NCI-H82 treated with DMSO at 0.1 percent for 48 hours (cell line): Measurements from ENCODE around the gene SMARCA2.

Experiments used
- DNase-seq: peaks from one replicate; lab custom pipeline; 2025; ENCODE audit not compliant: unreplicated experiment; lab: John Stamatoyannopoulos, UW

The SMARCA2 gene

DNA sequence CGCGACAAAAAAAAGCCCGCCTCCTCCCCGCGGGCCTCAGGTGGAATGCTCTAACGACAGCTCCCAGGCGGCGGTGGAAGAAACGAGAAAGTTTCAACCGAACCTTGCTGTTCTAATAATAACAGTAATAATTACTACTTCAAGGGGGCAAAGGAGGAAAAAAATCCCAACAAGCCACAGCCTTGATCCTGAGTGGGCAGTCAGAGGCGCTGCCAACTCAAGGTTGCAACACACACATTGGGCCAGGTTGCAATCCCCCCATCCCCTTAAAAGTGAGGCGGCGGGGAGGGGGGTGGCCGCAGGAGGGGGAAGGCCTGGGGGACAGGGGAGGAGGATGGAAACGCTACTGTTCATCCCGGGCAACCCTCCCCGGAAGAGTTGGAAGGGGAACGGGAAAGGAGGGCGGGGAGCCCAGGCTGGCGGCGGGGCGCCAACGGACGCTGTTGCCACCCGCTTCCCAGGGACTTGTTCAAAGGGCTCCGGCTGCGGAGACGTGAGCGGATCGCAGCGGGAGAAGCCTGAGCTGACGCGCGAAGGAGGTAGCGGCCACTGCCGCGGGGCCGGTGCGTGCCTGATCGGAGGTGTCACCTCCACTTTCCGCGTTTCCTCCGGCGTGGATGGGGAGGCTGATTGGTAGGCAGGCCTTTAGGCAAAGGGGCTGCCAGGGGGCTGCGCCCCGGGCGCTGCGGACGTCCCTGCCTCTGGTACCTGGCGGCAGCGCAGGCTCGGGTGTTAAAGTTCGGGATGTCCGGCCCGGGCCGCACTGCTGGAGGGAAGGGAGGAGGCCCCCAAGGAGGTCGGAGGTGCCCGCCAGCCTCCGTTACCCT is 647 bp downstream of the SMARCA2 start:
- DNase-seq: no peak

GRCh38 chr9:2016408-2017330 is 1.5 kb downstream of the SMARCA2 start:
- no peak for DNase-seq

GRCh38 chr9:2017331-2018161 is 2.4 kb downstream of the SMARCA2 start:
- DNase-seq: no peak

- DNase-seq: no peak
Measured at GRCh38 chr9:2018162-2018643, 3.1 kb downstream of the SMARCA2 start.

GRCh38 chr9:2018764-2019558 is 3.8 kb downstream of the SMARCA2 start:
- no peak for DNase-seq

DNA sequence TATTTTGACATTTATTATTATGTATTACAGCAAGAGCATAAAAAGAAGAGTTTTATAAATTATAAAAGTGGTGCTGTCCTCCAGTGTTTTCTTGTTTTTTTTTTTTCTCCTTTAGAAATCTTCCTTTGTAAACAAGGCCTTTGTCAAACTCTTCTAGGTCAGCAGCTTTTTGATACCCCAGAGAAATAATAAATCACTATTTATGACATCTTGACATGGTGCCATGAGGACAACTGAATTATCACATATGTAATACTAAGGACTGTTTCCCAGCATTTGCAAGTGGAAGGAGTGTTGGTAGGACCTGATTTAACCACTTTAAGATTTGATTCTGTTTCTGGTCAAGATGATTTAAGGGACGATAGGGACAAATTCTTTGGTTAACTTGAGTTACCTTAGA is 4.6 kb downstream of the SMARCA2 start:
- no peak for DNase-seq

GRCh38 chr9:2021731-2022130 is 6.6 kb downstream of the SMARCA2 start:
- DNase-seq: no peak

- DNase-seq: no peak
Measured at GRCh38 chr9:2022560-2022959, 7.4 kb downstream of the SMARCA2 start.

GRCh38 chr9:2023042-2023441 is 7.9 kb downstream of the SMARCA2 start:
- no peak for DNase-seq

- DNase-seq: no peak
Measured at GRCh38 chr9:2023532-2023931, 8.4 kb downstream of the SMARCA2 start.

DNA sequence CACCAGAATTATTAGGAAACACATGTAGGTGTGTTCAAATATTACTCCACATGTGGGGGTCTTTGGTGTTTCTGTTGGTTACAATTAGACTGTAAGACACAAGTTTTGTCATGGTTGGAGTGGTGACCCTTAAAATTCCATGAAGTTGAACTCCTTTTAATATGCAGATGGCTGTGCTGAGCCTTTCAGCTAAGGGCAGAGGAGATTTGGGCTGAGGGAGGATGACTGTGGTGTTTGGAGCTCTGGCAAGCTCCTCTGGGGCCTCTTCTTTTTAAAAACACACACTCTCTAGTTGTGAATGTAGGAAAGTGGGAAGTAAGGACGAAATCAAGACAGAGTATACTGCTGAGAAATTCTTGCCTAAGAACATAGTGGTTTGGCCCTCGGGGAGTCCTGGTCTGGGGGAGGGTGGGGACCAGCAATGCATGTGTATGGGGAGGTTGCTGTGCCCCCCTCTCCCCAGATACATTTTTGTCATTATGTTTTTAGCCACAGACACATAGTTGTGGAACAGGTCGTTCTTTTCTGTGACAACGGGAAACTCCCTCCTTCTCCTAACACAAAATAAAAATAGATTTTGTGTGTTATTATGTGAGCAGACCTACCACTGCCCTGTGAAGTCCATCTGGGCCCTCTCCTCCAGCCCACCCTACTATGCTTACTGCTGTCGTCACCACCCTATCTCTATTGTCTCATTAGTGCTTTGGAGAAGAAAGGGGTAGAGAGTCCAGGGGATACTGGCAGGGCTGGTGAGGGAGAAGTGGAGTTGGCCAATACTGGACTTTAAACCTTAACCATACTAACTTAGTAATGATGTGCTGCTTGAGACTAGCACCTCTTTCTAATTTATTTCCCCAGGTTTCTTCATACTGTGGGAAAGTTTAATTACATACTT is 10.0 kb downstream of the SMARCA2 start:
- DNase-seq: no peak

GRCh38 chr9:2026220-2026997 is 11.3 kb downstream of the SMARCA2 start:
- no peak for DNase-seq

DNA sequence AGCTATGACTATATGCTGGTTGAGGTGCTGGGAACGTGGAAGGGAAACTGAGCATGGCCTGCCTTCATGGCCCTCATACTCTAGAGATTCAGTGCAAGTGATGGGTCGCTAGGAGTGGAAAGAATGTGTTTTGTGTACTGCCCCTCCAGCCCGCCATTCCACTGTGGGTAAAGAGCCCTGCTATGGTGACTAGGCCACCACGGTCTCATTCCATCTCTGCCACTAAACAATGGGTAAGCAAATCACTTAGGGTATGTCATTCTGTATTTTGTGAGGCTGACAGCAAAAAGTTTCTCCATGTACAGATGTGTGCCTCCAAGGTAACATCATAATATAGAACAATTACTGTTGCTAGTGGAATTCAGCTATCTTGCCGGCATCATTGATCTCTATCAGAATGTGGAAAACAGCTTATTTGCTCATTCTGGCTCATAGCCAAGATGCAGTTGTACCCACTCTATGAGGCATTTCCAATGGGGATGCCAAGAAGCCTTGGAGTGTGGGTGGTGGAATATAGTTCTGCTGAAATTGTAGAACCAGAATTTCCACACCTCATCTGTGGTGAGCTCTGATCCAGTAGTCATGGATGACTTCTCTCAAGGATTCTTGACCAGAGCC is 12.5 kb downstream of the SMARCA2 start:
- no peak for DNase-seq

- no peak for DNase-seq
Measured at GRCh38 chr9:2028888-2029287, 13.7 kb downstream of the SMARCA2 start.

DNA sequence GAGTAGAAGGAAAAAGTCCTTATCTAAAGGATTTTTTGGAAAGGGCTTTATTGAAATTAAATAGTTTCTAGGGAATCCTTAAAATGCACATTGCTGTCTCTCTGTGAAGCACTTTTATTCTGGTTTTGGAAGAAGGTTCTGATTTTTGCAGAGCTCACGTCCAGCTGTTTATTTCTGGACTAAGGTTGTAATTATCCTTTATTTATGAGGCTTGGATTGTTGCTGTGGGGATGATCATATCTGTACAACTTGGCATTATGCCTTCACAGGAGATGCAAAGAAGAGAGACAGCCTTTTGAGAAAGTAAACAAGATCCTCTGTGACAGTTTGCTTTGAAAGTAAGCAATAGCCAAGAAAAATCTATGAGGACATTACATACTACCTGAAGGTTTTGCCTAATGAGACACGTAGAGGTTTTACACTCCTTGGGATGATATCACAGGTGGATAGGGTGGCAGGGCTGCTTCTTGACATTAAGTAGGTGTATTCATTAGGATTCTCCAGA is 14.6 kb downstream of the SMARCA2 start:
- DNase-seq: no peak

DNA sequence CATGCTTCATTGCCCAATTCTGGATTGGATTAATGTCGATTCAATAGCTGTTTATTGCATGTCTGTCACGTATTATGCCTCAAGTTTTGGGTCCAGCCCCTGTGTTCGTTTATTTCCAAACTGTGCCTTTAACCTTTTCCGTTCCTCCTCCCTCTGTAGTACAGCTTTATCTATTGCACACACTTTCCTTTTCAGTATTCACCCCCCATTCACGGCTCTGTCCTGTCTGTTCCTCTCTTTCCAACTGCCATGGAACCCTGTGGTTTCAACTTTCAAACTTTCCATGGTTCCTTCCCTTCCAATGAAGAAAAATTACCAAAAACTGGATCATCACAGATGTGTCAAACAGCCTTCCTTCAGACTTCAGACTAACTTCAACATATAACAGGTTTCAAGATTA is 17.1 kb downstream of the SMARCA2 start:
- DNase-seq: no peak

DNA sequence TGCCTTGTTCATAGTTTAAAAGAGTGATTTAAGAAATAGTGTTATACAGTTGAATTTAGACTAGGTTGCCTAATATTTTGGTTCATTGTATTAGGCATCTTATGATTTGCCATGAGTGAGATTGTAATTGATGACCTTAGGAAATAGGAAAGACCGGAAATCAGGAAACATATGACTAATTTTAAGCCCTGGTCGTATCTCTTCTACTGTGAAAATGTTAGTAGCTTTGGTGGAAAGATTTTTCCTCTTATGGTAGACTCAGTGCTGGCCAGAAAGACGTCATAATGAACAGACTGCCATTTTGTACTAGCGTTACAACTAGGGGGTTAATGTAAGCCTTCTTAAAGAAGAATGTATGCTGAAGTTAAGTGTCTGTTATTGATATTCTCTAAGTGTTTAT is 21.7 kb downstream of the SMARCA2 start:
- DNase-seq: no peak
